Measurements from ENCODE around the gene TEX2.
A peak's percentile ranks its signal among the peaks of the same experiment; 100 is the strongest.
"Not testable (repeated sequence)": the region's sequence is repeated elsewhere in the genome, so short reads cannot be mapped to it uniquely, and the experiment has no call there.

The TEX2 gene

GRCh38 chr17:64182325-64183012 lies 80.6 kb downstream of the TEX2 start:
- DNase-seq (ENCODE audit: low spot score in 2 of 2) (no peak), ATAC-seq (ENCODE audit: low read depth) (no peak)
- no peaks in the 10 kb centered on the region for H3K4me1 Mint-ChIP-seq
- H3K4me3 Mint-ChIP-seq, result no peak overlapping the region
- no peaks in the 10 kb centered on the region for H3K27me3 Mint-ChIP-seq
- peaks cover 8% of the 10 kb centered on the region for H3K36me3 Mint-ChIP-seq
- peaks cover 2% of the 10 kb centered on the region for H3K9me3 Mint-ChIP-seq
- H3K27ac Mint-ChIP-seq, result no peak overlapping the region

- H3K9me3 Mint-ChIP-seq, result peaks cover 2% of the 10 kb centered on the region
- no peak for ATAC-seq (ENCODE audit: low read depth)
- H3K4me3 Mint-ChIP-seq, result no peak overlapping the region
Measured at GRCh38 chr17:64180089-64181073, 82.7 kb downstream of the TEX2 start.

GRCh38 chr17:64179024-64179423 lies 84.0 kb downstream of the TEX2 start:
- not testable (repeated sequence) for DNase-seq (ENCODE audit: low spot score in 2 of 2); H3K27me3 Mint-ChIP-seq; H3K4me1 Mint-ChIP-seq; H3K27ac Mint-ChIP-seq; H3K9me3 Mint-ChIP-seq; H3K36me3 Mint-ChIP-seq; ATAC-seq (ENCODE audit: low read depth); H3K4me3 Mint-ChIP-seq

More at GRCh38 chr17:64180089-64181073, 82.7 kb downstream of the TEX2 start:
- DNase-seq (ENCODE audit: low spot score in 2 of 2), result no peak
- no peaks in the 10 kb centered on the region for H3K27me3 Mint-ChIP-seq
- H3K36me3 Mint-ChIP-seq, result peaks cover 4% of the 10 kb centered on the region
- no peak overlapping the region for H3K27ac Mint-ChIP-seq
- H3K4me1 Mint-ChIP-seq, result no peaks in the 10 kb centered on the region

GRCh38 chr17:64178011-64178825 lies 84.8 kb downstream of the TEX2 start:
- Mint-ChIP-seq H3K4me1 (no peaks in the 10 kb centered on the region), H3K9me3 (peaks cover 2% of the 10 kb centered on the region), H3K27ac (no peak overlapping the region), H3K36me3 (peaks cover 4% of the 10 kb centered on the region), H3K27me3 (no peaks in the 10 kb centered on the region), H3K4me3 (no peak overlapping the region)
- no peak for DNase-seq (ENCODE audit: low spot score in 2 of 2)
- no peak for ATAC-seq (ENCODE audit: low read depth)

- no peaks in the 10 kb centered on the region for H3K27me3 Mint-ChIP-seq
- ATAC-seq (ENCODE audit: low read depth) (no peak), DNase-seq (ENCODE audit: low spot score in 2 of 2) (no peak)
- no peak overlapping the region for H3K27ac Mint-ChIP-seq
- H3K4me1 Mint-ChIP-seq, result no peaks in the 10 kb centered on the region
- H3K36me3 Mint-ChIP-seq, result peaks cover 5% of the 10 kb centered on the region
- no peak overlapping the region for H3K4me3 Mint-ChIP-seq
- peaks cover 2% of the 10 kb centered on the region for H3K9me3 Mint-ChIP-seq
Measured at GRCh38 chr17:64177311-64178010, 85.6 kb downstream of the TEX2 start.

GRCh38 chr17:64176556-64176955 lies 86.5 kb downstream of the TEX2 start:
- H3K27me3 Mint-ChIP-seq, result no peaks in the 10 kb centered on the region
- H3K4me1 Mint-ChIP-seq, result no peaks in the 10 kb centered on the region
- ATAC-seq (ENCODE audit: low read depth), result no peak
- DNase-seq (ENCODE audit: low spot score in 2 of 2), result no peak
- H3K4me3 Mint-ChIP-seq, result no peak overlapping the region
- peaks cover 2% of the 10 kb centered on the region for H3K9me3 Mint-ChIP-seq
- peaks cover 5% of the 10 kb centered on the region for H3K36me3 Mint-ChIP-seq
- no peak overlapping the region for H3K27ac Mint-ChIP-seq

- H3K4me3 Mint-ChIP-seq, result no peak overlapping the region
- peaks cover 2% of the 10 kb centered on the region for H3K9me3 Mint-ChIP-seq
- H3K4me1 Mint-ChIP-seq, result no peaks in the 10 kb centered on the region
- no peak overlapping the region for H3K27ac Mint-ChIP-seq
- H3K27me3 Mint-ChIP-seq, result no peaks in the 10 kb centered on the region
- peaks cover 16% of the 10 kb centered on the region for H3K36me3 Mint-ChIP-seq
- ATAC-seq (ENCODE audit: low read depth) (no peak), DNase-seq (ENCODE audit: low spot score in 2 of 2) (no peak)
Measured at GRCh38 chr17:64174686-64175456, 88.2 kb downstream of the TEX2 start.

GRCh38 chr17:64173646-64174045 lies 89.4 kb downstream of the TEX2 start:
- no peaks in the 10 kb centered on the region for H3K27me3 Mint-ChIP-seq
- no peaks in the 10 kb centered on the region for H3K4me1 Mint-ChIP-seq
- ATAC-seq (ENCODE audit: low read depth), result no peak

GRCh38 chr17:64172510-64172909 lies 90.5 kb downstream of the TEX2 start:
- ATAC-seq (ENCODE audit: low read depth) (no peak), DNase-seq (ENCODE audit: low spot score in 2 of 2) (no peak)
- no peaks in the 10 kb centered on the region for H3K9me3 Mint-ChIP-seq
- no peaks in the 10 kb centered on the region for H3K27me3 Mint-ChIP-seq
- peaks cover 13% of the 10 kb centered on the region for H3K36me3 Mint-ChIP-seq
- no peak overlapping the region for H3K27ac Mint-ChIP-seq
- no peak overlapping the region for H3K4me3 Mint-ChIP-seq
- H3K4me1 Mint-ChIP-seq, result no peaks in the 10 kb centered on the region

More at GRCh38 chr17:64173646-64174045, 89.4 kb downstream of the TEX2 start:
- DNase-seq (ENCODE audit: low spot score in 2 of 2), result no peak
- Mint-ChIP-seq H3K36me3 (peaks cover 16% of the 10 kb centered on the region), H3K27ac (no peak overlapping the region), H3K9me3 (no peaks in the 10 kb centered on the region), H3K4me3 (no peak overlapping the region)

- Mint-ChIP-seq H3K27me3 (no peaks in the 10 kb centered on the region), H3K4me3 (no peak overlapping the region), H3K9me3 (no peaks in the 10 kb centered on the region), H3K27ac (no peak overlapping the region), H3K4me1 (no peaks in the 10 kb centered on the region), H3K36me3 (peaks cover 15% of the 10 kb centered on the region)
- DNase-seq (ENCODE audit: low spot score in 2 of 2) (no peak), ATAC-seq (ENCODE audit: low read depth) (no peak)
Measured at GRCh38 chr17:64171041-64171440, 92.0 kb downstream of the TEX2 start.

GRCh38 chr17:64170286-64170685 lies 92.8 kb downstream of the TEX2 start:
- H3K4me1 Mint-ChIP-seq, result no peaks in the 10 kb centered on the region
- H3K36me3 Mint-ChIP-seq, result peaks cover 15% of the 10 kb centered on the region
- ATAC-seq (ENCODE audit: low read depth) (no peak), DNase-seq (ENCODE audit: low spot score in 2 of 2) (no peak)
- H3K27me3 Mint-ChIP-seq, result no peaks in the 10 kb centered on the region
- H3K9me3 Mint-ChIP-seq, result no peaks in the 10 kb centered on the region
- no peak overlapping the region for H3K4me3 Mint-ChIP-seq
- no peak overlapping the region for H3K27ac Mint-ChIP-seq

GRCh38 chr17:64167666-64168065 lies 95.4 kb downstream of the TEX2 start:
- not testable (repeated sequence) for H3K27me3 Mint-ChIP-seq; H3K4me3 Mint-ChIP-seq; H3K27ac Mint-ChIP-seq; ATAC-seq (ENCODE audit: low read depth); H3K4me1 Mint-ChIP-seq; DNase-seq (ENCODE audit: low spot score in 2 of 2); H3K9me3 Mint-ChIP-seq
- peaks cover 15% of the 10 kb centered on the region for H3K36me3 Mint-ChIP-seq

GRCh38 chr17:64166876-64167275 lies 96.2 kb downstream of the TEX2 start:
- no peaks in the 10 kb centered on the region for H3K9me3 Mint-ChIP-seq
- H3K4me3 Mint-ChIP-seq, result no peak overlapping the region
- H3K4me1 Mint-ChIP-seq, result no peaks in the 10 kb centered on the region
- no peak for ATAC-seq (ENCODE audit: low read depth)
- H3K27me3 Mint-ChIP-seq, result no peaks in the 10 kb centered on the region
- peaks cover 13% of the 10 kb centered on the region for H3K36me3 Mint-ChIP-seq
- DNase-seq (ENCODE audit: low spot score in 2 of 2), result no peak
- H3K27ac Mint-ChIP-seq, result peak overlapping the region; percentile 23

Measured in memory B cell (primary cell).